Astrocyte (in vitro differentiated cells and primary cell): ENCODE results near the gene CMIP. TPM values are rescaled to one million over a fixed set of nuclear protein-coding genes. Genes with fewer than 3 reads are reported as not detected.

Source experiments
- DNase-seq: peaks from one replicate; pipeline ENCODE4 v3.0.0-alpha.2; 2010; ENCODE audit warnings: low read depth
- FAIRE-seq: peaks from 2 replicates; lab custom pipeline; 2011; peaks lifted over from hg19 to GRCh38; lab: Jason Lieb, UNC
- H2AFZ ChIP-seq: 2 replicates; pipeline ENCODE4 v1.6.0; 2012; ENCODE audit warnings: low read depth, low read length, inconsistent platforms
- H3K27ac ChIP-seq: 2 replicates; pipeline ENCODE4 v1.5.1; 2011; ENCODE audit warnings: low read depth, low read length, inconsistent platforms
- H3K27me3 ChIP-seq: 2 replicates; pipeline ENCODE4 v1.6.0; 2011; ENCODE audit warnings: low read length, inconsistent platforms; ENCODE audit not compliant: insufficient read depth
- H3K36me3 ChIP-seq: 2 replicates; pipeline ENCODE4 v1.5.1; 2011; ENCODE audit warnings: low read length, inconsistent platforms; ENCODE audit not compliant: insufficient read depth
- H3K4me1 ChIP-seq: 2 replicates; pipeline ENCODE4 v1.5.1; 2011; ENCODE audit warnings: low read length, inconsistent platforms; ENCODE audit not compliant: insufficient read depth
- H3K4me2 ChIP-seq: 2 replicates; pipeline ENCODE4 v1.6.0; 2012; ENCODE audit warnings: low read length, inconsistent platforms
- H3K4me3 ChIP-seq: 2 replicates; pipeline ENCODE4 v1.5.1; 2011; ENCODE audit warnings: low read depth, mild to moderate bottlenecking, low read length, inconsistent platforms; ENCODE audit not compliant: insufficient read depth
- H3K79me2 ChIP-seq: 2 replicates; pipeline ENCODE4 v1.6.0; 2012; ENCODE audit warnings: mild to moderate bottlenecking, low read length, inconsistent platforms; ENCODE audit not compliant: insufficient read depth
- H3K9ac ChIP-seq: 2 replicates; pipeline ENCODE4 v1.6.0; 2012; ENCODE audit warnings: mild to moderate bottlenecking, low read length, inconsistent platforms
- H3K9me3 ChIP-seq: 2 replicates; pipeline ENCODE4 v1.5.1; 2012; ENCODE audit warnings: low read depth, mild to moderate bottlenecking, low read length, inconsistent platforms; ENCODE audit not compliant: insufficient read depth
- H4K20me1 ChIP-seq: 2 replicates; pipeline ENCODE4 v1.6.0; 2012; ENCODE audit warnings: low read length, inconsistent platforms; ENCODE audit not compliant: insufficient read depth
- H3K27ac Mint-ChIP-seq: one replicate; pipeline ENCODE4 v1.8.0; 2021; ENCODE audit warnings: mild to moderate bottlenecking, mixed read lengths; ENCODE audit not compliant: unreplicated experiment
- H3K27me3 Mint-ChIP-seq: one replicate; pipeline ENCODE4 v1.8.0; 2021; ENCODE audit warnings: low read depth, mixed read lengths; ENCODE audit not compliant: unreplicated experiment
- H3K36me3 Mint-ChIP-seq: one replicate; pipeline ENCODE4 v1.8.0; 2021; ENCODE audit warnings: low read depth, mixed read lengths; ENCODE audit not compliant: unreplicated experiment
- H3K4me1 Mint-ChIP-seq: one replicate; pipeline ENCODE4 v1.8.0; 2021; ENCODE audit warnings: low read depth, mixed read lengths; ENCODE audit not compliant: unreplicated experiment
- H3K4me3 Mint-ChIP-seq: one replicate; pipeline ENCODE4 v1.8.0; 2021; ENCODE audit warnings: mild to moderate bottlenecking, moderate library complexity, mixed read lengths; ENCODE audit not compliant: unreplicated experiment
- H3K9me3 Mint-ChIP-seq: one replicate; pipeline ENCODE4 v1.8.0; 2021; ENCODE audit warnings: mild to moderate bottlenecking, mixed read lengths; ENCODE audit not compliant: unreplicated experiment
- CTCF ChIP-seq: IDR thresholded peaks from 2 replicates; pipeline ENCODE4 v1.5.1; 2011; ENCODE audit warnings: low read depth, mild to moderate bottlenecking, inconsistent platforms, low read length, moderate library complexity; ENCODE audit not compliant: insufficient read depth
- EZH2 ChIP-seq: IDR thresholded peaks from 2 replicates; pipeline ENCODE4 v1.6.1; 2012; ENCODE audit warnings: mild to moderate bottlenecking, low read length, inconsistent platforms; ENCODE audit not compliant: insufficient read depth
- total RNA-seq: library from RNA; stranded (reverse); gene quantifications from 2 replicates; pipeline ENCODE4 v1.2.1, GENCODE V29; 2021

The CMIP gene
- total RNA-seq, 1 donor from 2014 or later = 71.5 TPM

GRCh38 chr16:81733295-81733694 lies 288.7 kb downstream of the CMIP start:
- H3K9me3 Mint-ChIP-seq = no peaks in the 10 kb centered on the region
- no peak overlapping the region for H3K27ac Mint-ChIP-seq
- H3K4me1 ChIP-seq = peaks cover 16% of the 10 kb centered on the region
- no peaks in the 10 kb centered on the region for H3K27me3 ChIP-seq
- FAIRE-seq (no peak), DNase-seq (no peak)
- no peak overlapping the region for H3K4me3 Mint-ChIP-seq
- H3K4me3 ChIP-seq = no peak overlapping the region
- no peak overlapping the region for H3K9ac ChIP-seq
- H2AFZ ChIP-seq = no peak overlapping the region
- H3K27me3 Mint-ChIP-seq = peaks cover 4% of the 10 kb centered on the region
- no peaks in the 10 kb centered on the region for H3K9me3 ChIP-seq
- H3K27ac ChIP-seq = no peak overlapping the region
- peaks cover 2% of the 10 kb centered on the region for H3K36me3 Mint-ChIP-seq
- H3K4me1 Mint-ChIP-seq = peaks cover 9% of the 10 kb centered on the region
- no peak overlapping the region for H3K4me2 ChIP-seq
- H4K20me1 ChIP-seq = no peaks in the 10 kb centered on the region
- no peaks in the 10 kb centered on the region for H3K79me2 ChIP-seq
- no peak for TF ChIP-seq EZH2
- TF ChIP-seq CTCF = no peak
- H3K36me3 ChIP-seq = no peaks in the 10 kb centered on the region

DNA sequence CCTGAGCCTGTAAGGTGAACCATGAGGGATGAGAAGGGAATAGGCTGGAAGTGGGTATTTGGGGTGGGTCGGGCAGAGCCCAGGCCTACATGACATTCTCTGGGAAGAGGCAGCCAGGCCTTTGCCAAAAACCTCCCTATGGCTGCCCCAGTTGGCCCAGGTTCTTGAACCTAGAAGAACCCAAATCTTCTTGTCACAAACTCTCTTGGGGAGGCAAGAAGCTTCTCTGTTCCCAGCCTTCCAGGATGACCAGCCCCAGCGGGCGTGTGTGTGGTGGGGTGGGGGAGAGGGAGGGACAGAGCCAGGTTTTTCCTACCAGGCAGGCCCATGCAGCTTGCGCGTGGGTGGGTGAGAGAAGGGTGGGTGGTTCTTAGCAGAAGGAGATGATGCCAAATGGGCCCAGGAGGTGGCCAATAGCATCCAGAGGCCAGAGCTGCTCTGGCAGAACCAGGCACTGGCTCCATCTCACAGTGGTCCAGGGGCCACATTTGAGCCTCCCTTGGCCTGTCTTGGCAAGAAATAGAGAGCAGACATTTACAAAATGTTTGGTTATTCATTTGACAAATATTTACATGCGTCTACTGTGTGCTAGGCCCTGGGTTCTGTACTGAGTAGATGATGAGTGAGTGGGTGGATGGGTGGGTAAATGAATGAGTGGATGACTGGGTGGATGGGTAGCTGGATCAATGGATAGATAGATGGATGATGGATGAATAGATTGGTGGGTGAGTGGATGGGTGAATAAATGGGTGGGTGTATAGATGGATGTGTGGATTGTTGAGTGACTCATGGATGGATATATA lies 290.2 kb downstream of the CMIP start:
- Mint-ChIP-seq H3K27me3 (no peaks in the 10 kb centered on the region), H3K27ac (no peak overlapping the region)
- TF ChIP-seq EZH2 (no peak), CTCF (no peak)

More for the DNA sequence above, 290.2 kb downstream of the CMIP start:
- Histone ChIP-seq H3K27me3 (no peaks in the 10 kb centered on the region), H3K36me3 (no peaks in the 10 kb centered on the region), H3K4me2 (no peak overlapping the region), H3K4me1 (peaks cover 16% of the 10 kb centered on the region), H3K79me2 (no peaks in the 10 kb centered on the region), H3K4me3 (no peak overlapping the region), H4K20me1 (no peaks in the 10 kb centered on the region), H3K27ac (no peak overlapping the region), H3K9me3 (no peaks in the 10 kb centered on the region), H3K9ac (no peak overlapping the region), H2AFZ (no peak overlapping the region)
- no peaks in the 10 kb centered on the region for H3K9me3 Mint-ChIP-seq
- FAIRE-seq (no peak), DNase-seq (no peak)
- H3K36me3 Mint-ChIP-seq = peaks cover 2% of the 10 kb centered on the region
- peaks cover 6% of the 10 kb centered on the region for H3K4me1 Mint-ChIP-seq
- no peak overlapping the region for H3K4me3 Mint-ChIP-seq
